GM18873 (cell line): ENCODE results near the gene SLF2.
"Not testable (repeated sequence)": the region's sequence is repeated elsewhere in the genome, so short reads cannot be mapped to it uniquely, and the experiment has no call there.

ENCODE experiments used
- ATAC-seq: cut with Tn5 transposase; IDR thresholded peaks from one replicate; pipeline ENCODE4 v1.9.1; 2021; ENCODE audit warnings: mild to moderate bottlenecking, moderate library complexity, moderate number of reproducible peaks; ENCODE audit not compliant: unreplicated experiment, low FRiP score

Gene SLF2

GRCh38 chr10:100878291-100878910, 34.4 kb upstream of the SLF2 start:
- ATAC-seq: no peak

GRCh38 chr10:100879741-100880360, 32.9 kb upstream of the SLF2 start:
- ATAC-seq: no peak

GRCh38 chr10:100881556-100882213, 31.1 kb upstream of the SLF2 start:
- ATAC-seq: no peak

GRCh38 chr10:100882252-100882651, 30.5 kb upstream of the SLF2 start:
- ATAC-seq: no peak

GRCh38 chr10:100882671-100883311, 30.0 kb upstream of the SLF2 start:
- no peak for ATAC-seq

GRCh38 chr10:100883312-100883821, 29.4 kb upstream of the SLF2 start:
- ATAC-seq: no peak

GRCh38 chr10:100885611-100886010, 27.2 kb upstream of the SLF2 start:
- ATAC-seq: not testable (repeated sequence)

GRCh38 chr10:100886091-100886490, 26.7 kb upstream of the SLF2 start:
- ATAC-seq: no peak

GRCh38 chr10:100886521-100886920, 26.2 kb upstream of the SLF2 start:
- ATAC-seq: no peak

- no peak for ATAC-seq
Measured at GRCh38 chr10:100886963-100887362, 25.8 kb upstream of the SLF2 start.

GRCh38 chr10:100887761-100888296, 24.9 kb upstream of the SLF2 start:
- no peak for ATAC-seq

- ATAC-seq: no peak
Measured at GRCh38 chr10:100888957-100889356, 23.8 kb upstream of the SLF2 start.

GRCh38 chr10:100889546-100889945, 23.2 kb upstream of the SLF2 start:
- no peak for ATAC-seq

- no peak for ATAC-seq
Measured at GRCh38 chr10:100890141-100890672, 22.6 kb upstream of the SLF2 start.

GRCh38 chr10:100890673-100891317, 22.0 kb upstream of the SLF2 start:
- no peak for ATAC-seq

- no peak for ATAC-seq
Measured at GRCh38 chr10:100894033-100894432, 18.7 kb upstream of the SLF2 start.

- no peak for ATAC-seq
Measured at GRCh38 chr10:100894589-100895294, 18.0 kb upstream of the SLF2 start.

- no peak for ATAC-seq
Measured at GRCh38 chr10:100895346-100895745, 17.4 kb upstream of the SLF2 start.

- no peak for ATAC-seq
Measured at GRCh38 chr10:100895896-100896295, 16.9 kb upstream of the SLF2 start.
